SU-DHL-6 (cell line): Measurements from ENCODE around the gene ESRP2.

ENCODE experiments used
- H2AFZ ChIP-seq: fragments of 200-600 bp; sonication (generic); 2 replicates; pipeline ENCODE4 v1.6.1; 2014; ENCODE audit warnings: low read depth, mild to moderate bottlenecking, moderate library complexity, mixed read lengths, antibody characterized with exemption, low read length; ENCODE audit not compliant: severe bottlenecking
- H3F3A ChIP-seq: fragments of 200-600 bp; shearing (Covaris generic); 2 replicates; pipeline ENCODE4 v1.6.0; 2016; ENCODE audit warnings: antibody characterized with exemption, mild to moderate bottlenecking; ENCODE audit not compliant: insufficient read depth
- H3K27ac ChIP-seq: fragments of 200-600 bp; sonication (generic); 2 replicates; pipeline ENCODE4 v1.5.1; 2016; ENCODE audit warnings: low read depth, mild to moderate bottlenecking, low read length, moderate library complexity, mixed read lengths
- H3K27me3 ChIP-seq: fragments of 200-600 bp; sonication (generic), shearing (Covaris generic); 2 replicates; pipeline ENCODE4 v1.6.0; 2014; ENCODE audit warnings: mild to moderate bottlenecking, low read length
- H3K36me3 ChIP-seq: fragments of 200-600 bp; sonication (generic); 2 replicates; pipeline ENCODE4 v1.6.1; 2014; ENCODE audit warnings: mild to moderate bottlenecking, low read length, mixed read lengths
- H3K4me2 ChIP-seq: fragments of 300-600, 200-600 bp; shearing (Covaris generic), sonication (generic); 2 replicates; pipeline ENCODE4 v1.6.0; 2014; ENCODE audit warnings: low read length, low read depth, mild to moderate bottlenecking; ENCODE audit not compliant: poor library complexity, severe bottlenecking
- H3K4me3 ChIP-seq: fragments of 200-600 bp; sonication (generic); 2 replicates; pipeline ENCODE4 v1.5.1; 2014; ENCODE audit warnings: antibody characterized with exemption, low read length, mild to moderate bottlenecking, mixed read lengths; ENCODE audit not compliant: insufficient read depth, poor library complexity, severe bottlenecking
- H3K79me2 ChIP-seq: fragments of 200-600 bp; sonication (generic); 2 replicates; pipeline ENCODE4 v1.6.1; 2014; ENCODE audit warnings: mild to moderate bottlenecking, low read length, moderate library complexity; ENCODE audit not compliant: insufficient read depth
- H3K9ac ChIP-seq: fragments of 200-600 bp; sonication (generic); 2 replicates; pipeline ENCODE4 v1.7.0; 2014; ENCODE audit warnings: mild to moderate bottlenecking, low read length
- H3K9me2 ChIP-seq: fragments of 200-600 bp; sonication (generic); replicated peaks from 2 replicates; pipeline ENCODE4 v1.6.1; 2014; ENCODE audit warnings: low read length; ENCODE audit not compliant: insufficient read depth
- H3K9me3 ChIP-seq: fragments of 200-600 bp; sonication (generic); 2 replicates; pipeline ENCODE4 v1.6.1; 2014; ENCODE audit warnings: low read length, mixed read lengths; ENCODE audit not compliant: insufficient read depth
- H4K20me1 ChIP-seq: fragments of 200-600 bp; sonication (generic); 2 replicates; pipeline ENCODE4 v1.6.1; 2014; ENCODE audit warnings: low read depth, mild to moderate bottlenecking, antibody characterized with exemption, low read length, moderate library complexity, mixed read lengths
- EZH2phosphoT487 ChIP-seq: fragments of 200-600 bp; sonication (generic), shearing (Covaris generic); conservative IDR thresholded peaks from 2 replicates; pipeline ENCODE4 v1.6.1; 2018; ENCODE audit warnings: mild to moderate bottlenecking, antibody characterized with exemption, low read length, moderate library complexity, mixed read lengths
- TF ChIP-seq, protein P1 (sequence below): fragments of 200-600 bp; sonication (generic); IDR thresholded peaks from one replicate; pipeline ENCODE4 v1.5.1; 2017; ENCODE audit warnings: antibody characterized with exemption, mild to moderate bottlenecking, low read length, moderate library complexity; ENCODE audit not compliant: insufficient read depth, poor library complexity, severe bottlenecking

The ESRP2 gene

DNA sequence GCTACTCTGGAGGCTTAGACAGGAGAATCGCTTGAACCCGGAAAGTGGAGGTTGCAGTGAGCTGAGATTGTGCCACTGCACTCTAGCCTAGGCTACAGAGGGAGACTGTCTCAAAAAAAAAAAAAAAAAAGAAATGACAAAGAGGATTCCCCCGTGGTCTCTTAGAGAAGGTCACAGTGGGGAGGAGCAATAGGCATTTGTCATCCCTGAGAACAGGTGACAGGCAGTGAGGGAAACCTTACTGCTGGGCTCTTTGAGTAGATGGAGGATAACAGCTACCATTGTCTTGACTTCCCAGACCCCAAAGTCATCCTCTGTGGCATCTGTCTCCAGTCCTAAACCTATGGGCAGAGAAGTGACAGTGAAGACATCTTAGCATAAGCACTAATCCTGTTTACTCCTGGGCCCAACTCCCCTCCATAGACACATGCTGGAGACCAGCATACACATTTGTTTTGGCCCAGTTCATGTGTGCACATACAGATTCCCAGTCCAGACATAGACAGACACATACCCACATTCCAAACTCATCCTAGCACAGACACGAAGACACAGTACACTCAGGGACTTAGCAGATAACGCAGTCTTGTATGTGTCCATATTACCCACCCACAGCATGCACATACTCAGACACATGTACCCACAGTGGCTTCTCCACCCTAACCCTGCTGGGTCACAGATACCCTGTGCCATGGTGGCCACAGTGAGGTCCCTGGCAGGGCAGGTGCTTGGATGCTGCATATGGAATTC is 2.7 kb downstream of the ESRP2 start:
- Histone ChIP-seq H3K27ac (no peak overlapping the region), H3K79me2 (no peaks in the 10 kb centered on the region), H3F3A (peaks cover 7% of the 10 kb centered on the region; the same call in 1 of the 2 replicates), H3K27me3 (no peaks in the 10 kb centered on the region), H3K4me3 (no peak overlapping the region), H2AFZ (no peak overlapping the region), H3K9me2 (no peaks in the 10 kb centered on the region), H3K9ac (no peak overlapping the region), H3K4me2 (no peak overlapping the region), H3K9me3 (no peaks in the 10 kb centered on the region), H4K20me1 (no peaks in the 10 kb centered on the region), H3K36me3 (no peaks in the 10 kb centered on the region)
- TF ChIP-seq, protein P1, sequence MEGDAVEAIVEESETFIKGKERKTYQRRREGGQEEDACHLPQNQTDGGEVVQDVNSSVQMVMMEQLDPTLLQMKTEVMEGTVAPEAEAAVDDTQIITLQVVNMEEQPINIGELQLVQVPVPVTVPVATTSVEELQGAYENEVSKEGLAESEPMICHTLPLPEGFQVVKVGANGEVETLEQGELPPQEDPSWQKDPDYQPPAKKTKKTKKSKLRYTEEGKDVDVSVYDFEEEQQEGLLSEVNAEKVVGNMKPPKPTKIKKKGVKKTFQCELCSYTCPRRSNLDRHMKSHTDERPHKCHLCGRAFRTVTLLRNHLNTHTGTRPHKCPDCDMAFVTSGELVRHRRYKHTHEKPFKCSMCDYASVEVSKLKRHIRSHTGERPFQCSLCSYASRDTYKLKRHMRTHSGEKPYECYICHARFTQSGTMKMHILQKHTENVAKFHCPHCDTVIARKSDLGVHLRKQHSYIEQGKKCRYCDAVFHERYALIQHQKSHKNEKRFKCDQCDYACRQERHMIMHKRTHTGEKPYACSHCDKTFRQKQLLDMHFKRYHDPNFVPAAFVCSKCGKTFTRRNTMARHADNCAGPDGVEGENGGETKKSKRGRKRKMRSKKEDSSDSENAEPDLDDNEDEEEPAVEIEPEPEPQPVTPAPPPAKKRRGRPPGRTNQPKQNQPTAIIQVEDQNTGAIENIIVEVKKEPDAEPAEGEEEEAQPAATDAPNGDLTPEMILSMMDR: no peak
- no peak for TF ChIP-seq EZH2phosphoT487

DNA sequence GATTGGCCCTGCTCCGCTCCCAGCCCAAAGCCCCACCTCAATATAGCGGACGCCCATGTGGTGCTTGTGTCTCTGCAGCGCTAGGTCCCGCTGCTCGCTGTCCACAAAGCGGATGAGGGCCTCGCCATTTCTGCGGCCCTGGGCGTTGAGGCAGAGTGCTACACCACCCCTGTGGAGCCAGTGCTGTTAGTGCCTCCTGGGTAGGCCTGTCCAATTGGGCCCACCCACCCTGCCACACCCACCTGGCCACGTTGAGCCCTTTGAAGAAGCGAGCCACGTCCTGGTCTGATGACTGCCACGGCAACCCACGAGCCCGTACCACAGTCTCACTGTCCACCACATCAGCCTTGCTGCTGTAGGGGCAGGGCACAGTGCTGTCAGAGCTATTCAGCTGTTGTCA is 3.6 kb downstream of the ESRP2 start:
- TF ChIP-seq, protein P1: no peak
- Histone ChIP-seq H3K27ac (no peak overlapping the region), H3F3A (peaks cover 14% of the 10 kb centered on the region), H3K79me2 (no peaks in the 10 kb centered on the region), H2AFZ (no peak overlapping the region), H3K36me3 (no peaks in the 10 kb centered on the region), H4K20me1 (no peaks in the 10 kb centered on the region), H3K9ac (no peak overlapping the region), H3K27me3 (no peaks in the 10 kb centered on the region), H3K4me2 (no peak overlapping the region), H3K9me3 (no peaks in the 10 kb centered on the region), H3K4me3 (no peak overlapping the region), H3K9me2 (no peaks in the 10 kb centered on the region)

DNA sequence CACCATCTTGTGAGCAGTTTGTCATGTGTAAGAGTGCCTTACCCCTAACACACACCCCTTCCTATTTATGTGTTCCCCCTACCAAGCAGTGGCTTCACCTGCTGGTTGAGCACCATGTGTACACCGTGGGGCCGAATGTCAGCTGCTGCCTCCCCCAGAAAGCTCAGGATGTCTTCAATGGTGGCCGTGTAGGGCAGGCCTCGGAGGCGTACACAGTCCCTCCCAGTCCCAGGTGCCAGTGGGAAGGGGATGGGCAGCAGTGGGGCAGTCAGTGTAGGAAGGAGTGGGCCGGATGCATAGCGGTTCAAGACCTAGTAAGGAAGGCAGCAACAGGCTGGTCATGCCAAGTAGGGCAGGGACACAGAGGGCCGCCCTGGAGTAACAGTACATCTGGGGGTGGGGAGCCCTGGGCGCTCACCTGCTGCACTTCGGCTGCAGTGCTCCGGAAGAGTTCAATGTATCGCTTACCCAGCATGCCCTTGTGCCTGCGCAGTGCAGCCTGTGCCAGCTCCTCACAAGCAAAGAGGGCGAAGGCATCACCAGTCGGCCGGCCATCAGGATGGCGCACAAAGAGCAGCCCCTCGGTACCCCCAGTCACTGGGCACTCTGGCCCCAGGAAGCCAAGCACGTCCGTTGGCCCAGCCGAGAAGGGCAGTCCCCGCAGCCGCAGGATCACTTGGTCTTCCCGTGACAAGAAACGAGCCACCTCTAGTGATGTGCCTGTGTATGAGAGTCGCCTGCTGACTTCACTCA is 4.4 kb downstream of the ESRP2 start:
- H3K9me3 ChIP-seq: no peaks in the 10 kb centered on the region
- H3K27ac ChIP-seq: no peak overlapping the region
- no peak for TF ChIP-seq EZH2phosphoT487
- no peaks in the 10 kb centered on the region for H3K27me3 ChIP-seq
- no peaks in the 10 kb centered on the region for H3K36me3 ChIP-seq
- peaks cover 10% of the 10 kb centered on the region for H3F3A ChIP-seq
- no peak overlapping the region for H3K4me2 ChIP-seq
- H4K20me1 ChIP-seq: no peaks in the 10 kb centered on the region
- H3K79me2 ChIP-seq: no peaks in the 10 kb centered on the region
- no peak overlapping the region for H3K9ac ChIP-seq
- H3K4me3 ChIP-seq: no peak overlapping the region
- H2AFZ ChIP-seq: no peak overlapping the region
- H3K9me2 ChIP-seq: no peaks in the 10 kb centered on the region

DNA sequence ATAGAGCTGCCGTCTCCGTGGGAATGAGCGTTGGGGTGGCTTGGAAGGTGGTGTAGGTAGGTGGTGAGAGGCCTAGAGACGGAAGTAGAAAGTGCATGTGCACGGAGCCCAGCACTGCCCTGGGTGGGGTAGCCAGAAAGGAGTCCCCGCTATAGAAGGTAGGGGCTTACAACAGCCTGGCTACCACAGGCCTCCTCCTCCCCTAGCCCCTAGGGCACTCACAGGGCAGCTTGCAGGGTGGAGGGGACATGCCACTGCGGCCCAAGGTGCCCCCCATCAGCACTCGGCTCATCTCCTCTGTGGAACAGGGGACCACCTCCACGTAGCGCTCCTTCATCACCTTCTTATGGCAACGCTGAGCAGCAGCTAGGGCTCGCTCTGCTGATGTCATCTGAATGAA is 5.0 kb downstream of the ESRP2 start:
- H3K36me3 ChIP-seq: no peaks in the 10 kb centered on the region
- no peak overlapping the region for H3K4me2 ChIP-seq
- no peaks in the 10 kb centered on the region for H3K27me3 ChIP-seq
- no peak overlapping the region for H3K4me3 ChIP-seq
- H3K9me3 ChIP-seq: no peaks in the 10 kb centered on the region
- no peaks in the 10 kb centered on the region for H4K20me1 ChIP-seq
- no peak for TF ChIP-seq EZH2phosphoT487
- TF ChIP-seq, protein P1: no peak
- peaks cover 10% of the 10 kb centered on the region for H3F3A ChIP-seq
- no peak overlapping the region for H2AFZ ChIP-seq
- no peak overlapping the region for H3K9ac ChIP-seq
- no peaks in the 10 kb centered on the region for H3K9me2 ChIP-seq
- H3K79me2 ChIP-seq: no peaks in the 10 kb centered on the region
- no peak overlapping the region for H3K27ac ChIP-seq
